Measurements from ENCODE around the gene ARMC2.
"Not testable (repeated sequence)": the region's sequence is repeated elsewhere in the genome, so short reads cannot be mapped to it uniquely, and the experiment has no call there.

Gene ARMC2

DNA sequence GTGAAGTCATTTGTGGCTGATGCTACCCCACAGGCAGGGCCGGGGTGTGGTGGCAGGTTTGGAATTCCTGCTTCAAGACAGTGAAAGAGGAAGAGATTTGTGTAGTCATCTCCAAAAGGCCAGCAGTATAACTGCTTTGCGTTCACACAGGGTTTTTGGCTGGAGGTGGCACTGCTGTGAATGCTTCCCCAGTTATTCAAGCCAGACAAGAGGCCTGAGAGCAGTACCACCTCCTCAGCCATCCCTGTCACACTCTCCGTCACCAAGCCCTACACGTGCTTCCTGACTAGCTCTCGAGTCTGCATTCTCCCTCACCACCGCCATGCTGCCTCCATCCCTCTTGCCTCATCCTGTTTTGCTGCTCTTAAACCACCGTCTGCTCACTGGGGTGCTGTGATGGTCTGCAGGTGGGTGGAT is 23.9 kb downstream of the ARMC2 start:
- DNase-seq (ENCODE audit: low read depth), result peak; percentile 9

- no peak for DNase-seq (ENCODE audit: low read depth)
Measured at GRCh38 chr6:108872575-108872974, 24.4 kb downstream of the ARMC2 start.

GRCh38 chr6:108873251-108873650 is 25.0 kb downstream of the ARMC2 start:
- no peak for DNase-seq (ENCODE audit: low read depth)

GRCh38 chr6:108873971-108874370 is 25.7 kb downstream of the ARMC2 start:
- DNase-seq (ENCODE audit: low read depth), result no peak

DNA sequence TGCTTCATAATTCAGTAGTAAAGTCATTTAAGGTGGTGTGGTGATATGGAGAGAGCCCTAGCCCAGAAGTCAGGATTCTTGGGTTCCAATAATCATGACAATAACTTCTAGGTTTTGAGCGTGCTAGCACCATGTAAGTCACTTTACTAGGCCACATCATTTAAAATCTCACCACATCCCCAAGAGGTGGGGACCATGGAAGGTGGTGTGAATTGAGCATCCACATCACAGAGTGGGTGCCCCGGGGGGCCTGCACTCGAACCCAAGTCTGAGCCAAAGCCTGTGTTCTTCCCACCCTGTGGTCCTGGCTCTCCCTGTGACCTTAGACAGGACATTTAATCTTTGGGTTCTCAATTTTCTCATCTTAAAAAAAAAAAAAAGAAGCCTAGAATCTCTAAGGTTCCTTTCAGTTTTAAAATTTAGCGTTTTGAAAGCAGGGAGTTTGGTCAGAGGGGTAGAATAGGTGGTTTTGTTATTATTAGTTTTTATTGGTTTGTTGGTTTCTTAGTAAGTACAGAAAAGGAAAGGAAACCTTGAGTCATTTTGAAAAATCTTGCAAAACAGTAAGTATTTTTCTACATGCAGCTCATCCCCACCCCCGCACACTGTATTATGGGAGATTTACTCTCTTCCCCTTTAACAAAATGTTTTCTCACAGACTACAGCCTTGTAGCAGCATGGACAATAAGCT is 26.4 kb downstream of the ARMC2 start:
- no peak for DNase-seq (ENCODE audit: low read depth)

- DNase-seq (ENCODE audit: low read depth), result no peak
Measured at GRCh38 chr6:108875161-108875555, 26.9 kb downstream of the ARMC2 start.

DNA sequence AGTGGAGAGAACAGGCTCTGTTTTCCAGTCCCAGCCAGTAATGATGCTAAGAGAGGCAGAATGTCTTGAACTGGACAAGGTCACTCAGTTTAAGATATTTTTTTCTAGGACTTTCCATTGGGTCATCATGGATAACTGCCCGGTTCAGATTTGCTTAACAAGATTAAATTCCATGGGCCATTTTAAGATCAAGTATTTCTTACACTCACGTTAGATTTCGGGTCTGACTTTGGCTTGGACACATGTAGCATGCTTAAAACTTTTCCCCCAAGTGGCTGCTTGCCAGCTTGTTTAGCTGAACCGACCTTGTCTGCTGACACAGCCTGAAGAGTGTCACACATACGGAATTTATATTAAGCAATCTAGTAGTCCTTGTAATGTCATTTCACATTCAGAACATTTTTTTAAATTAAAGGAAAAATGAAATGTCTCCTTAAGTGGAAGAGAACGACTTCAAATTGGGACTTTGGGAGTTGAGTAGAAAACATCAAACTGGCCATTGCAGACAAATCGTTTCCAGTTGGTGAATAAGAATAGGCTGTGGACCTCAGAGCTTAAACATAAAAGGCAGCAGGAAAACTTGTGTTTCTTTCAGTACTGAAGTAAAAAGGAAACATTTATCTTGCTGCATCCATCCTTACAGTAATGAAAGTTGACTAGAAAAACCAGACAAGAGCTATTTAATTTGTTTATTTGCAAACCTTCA is 29.0 kb downstream of the ARMC2 start:
- DNase-seq (ENCODE audit: low read depth), result no peak

DNA sequence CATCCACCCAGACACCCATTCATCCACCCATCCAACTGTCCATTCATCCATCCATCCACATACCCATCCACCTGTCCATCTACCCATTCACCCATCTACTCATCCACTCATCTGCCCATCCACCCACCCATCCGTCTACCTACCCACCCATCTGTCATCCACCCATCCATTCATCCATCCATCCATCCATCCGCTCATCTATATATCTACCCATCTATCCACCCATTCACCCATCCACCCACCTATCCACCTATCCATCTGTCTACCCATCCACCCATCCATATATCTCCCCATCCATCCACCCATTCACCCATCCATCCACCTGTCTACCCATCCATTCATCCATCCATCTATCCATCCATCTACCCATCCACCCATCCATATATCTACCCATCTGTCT is 30.7 kb downstream of the ARMC2 start:
- DNase-seq (ENCODE audit: low read depth), result no peak

DNA sequence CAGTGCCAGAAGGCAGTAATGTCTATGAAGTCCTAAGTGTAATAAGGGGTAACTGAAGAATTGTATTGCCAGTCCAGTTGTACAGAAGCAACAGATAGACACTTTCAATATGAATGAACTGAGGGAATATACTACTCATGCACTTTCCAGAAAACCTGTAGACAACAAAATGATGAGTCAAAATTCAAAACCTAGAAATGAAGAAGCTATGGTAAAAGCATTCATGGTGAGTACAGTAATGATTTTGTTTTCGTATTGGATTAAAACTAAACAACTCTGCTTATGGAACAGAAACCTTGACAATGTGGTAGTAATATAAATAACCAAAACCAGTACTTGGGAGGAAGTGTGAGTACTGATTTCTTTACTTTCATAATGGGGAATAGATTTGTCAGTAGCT is 35.0 kb downstream of the ARMC2 start:
- DNase-seq (ENCODE audit: low read depth), result no peak

DNA sequence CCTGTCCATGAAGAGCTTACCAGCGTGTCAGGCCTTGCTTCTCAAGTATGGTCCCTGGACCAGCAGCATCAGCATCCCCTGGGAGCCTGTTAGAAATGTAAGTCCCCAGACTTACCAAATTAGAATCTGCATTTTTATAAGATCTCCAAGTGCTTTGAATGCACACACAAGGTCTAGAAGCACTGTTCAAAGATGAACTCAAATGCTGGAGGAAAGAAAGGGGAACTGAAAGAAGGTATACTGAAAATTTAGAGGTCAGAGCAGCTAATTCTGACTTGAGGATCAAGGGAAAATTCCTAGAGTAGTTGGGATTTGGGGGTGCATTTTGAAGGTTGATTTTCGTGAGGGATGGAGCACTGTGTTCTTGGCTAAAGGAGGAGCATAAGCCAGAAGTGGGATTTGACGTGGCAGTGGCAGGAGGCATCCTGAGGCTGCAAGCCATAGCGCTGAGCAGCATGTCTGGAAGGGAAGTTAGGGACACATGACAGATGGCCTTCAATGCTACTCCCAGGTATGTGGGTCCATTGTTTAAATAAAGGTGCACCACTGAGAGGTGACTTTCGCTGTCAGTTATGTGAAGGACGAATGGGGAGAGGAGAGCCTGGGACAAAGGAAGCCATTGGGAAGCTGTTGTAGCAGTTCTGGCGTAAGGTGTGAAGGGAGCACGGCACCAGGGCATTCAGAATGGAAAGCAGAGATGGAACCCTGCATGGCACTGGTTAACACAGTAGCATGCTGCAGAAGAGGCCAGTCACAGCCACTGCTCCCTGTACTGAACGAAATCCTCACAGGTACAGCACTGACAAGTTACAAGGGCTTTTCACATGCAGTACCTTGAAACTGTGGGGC is 36.2 kb downstream of the ARMC2 start:
- DNase-seq (ENCODE audit: low read depth), result no peak

GRCh38 chr6:108888052-108888451 is 39.8 kb downstream of the ARMC2 start:
- DNase-seq (ENCODE audit: low read depth), result no peak

GRCh38 chr6:108888745-108889144 is 40.5 kb downstream of the ARMC2 start:
- DNase-seq (ENCODE audit: low read depth), result no peak

DNA sequence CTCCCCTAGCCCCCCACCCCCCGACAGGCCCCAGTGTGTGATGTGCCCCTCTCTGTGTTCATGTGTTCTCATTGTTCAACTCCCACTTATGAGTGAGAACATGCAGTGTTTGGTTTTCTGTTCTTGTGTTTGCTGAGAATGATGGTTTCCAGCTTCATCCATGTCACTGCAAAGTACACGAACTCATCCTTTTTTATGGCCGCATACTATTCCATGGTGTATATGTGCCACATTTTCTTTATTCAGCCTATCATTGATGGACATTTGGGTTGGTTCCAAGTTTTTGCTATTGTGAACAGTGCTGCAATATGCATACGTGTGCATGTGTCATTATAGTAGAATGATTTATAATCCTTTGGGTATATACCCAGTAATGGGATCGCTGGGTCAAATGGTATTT is 42.7 kb downstream of the ARMC2 start:
- DNase-seq (ENCODE audit: low read depth), result not testable (repeated sequence)

- DNase-seq (ENCODE audit: low read depth), result no peak
Measured at GRCh38 chr6:108895571-108895970, 47.3 kb downstream of the ARMC2 start.

- no peak for DNase-seq (ENCODE audit: low read depth)
Measured at GRCh38 chr6:108896111-108896661, 48.0 kb downstream of the ARMC2 start.

DNA sequence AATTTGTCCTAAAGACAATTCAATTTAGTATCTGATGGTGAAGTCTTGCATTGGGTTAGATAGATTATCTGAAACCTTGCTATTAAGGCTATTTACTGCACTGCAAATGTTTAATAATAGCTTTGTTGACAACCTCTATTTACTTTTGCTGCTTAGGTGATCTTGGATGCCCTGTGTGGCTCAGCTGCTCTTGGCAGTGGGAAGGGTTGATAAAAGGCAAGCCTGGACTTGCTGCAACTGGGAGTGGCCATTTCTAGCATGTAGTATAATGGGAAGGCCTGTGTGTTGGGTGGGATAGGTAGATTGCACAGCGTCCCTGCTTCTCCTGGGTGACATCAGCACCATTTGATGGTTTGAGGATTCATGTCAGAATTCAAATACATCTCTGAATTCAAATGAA is 49.1 kb downstream of the ARMC2 start:
- DNase-seq (ENCODE audit: low read depth), result no peak

GRCh38 chr6:108902382-108902792 is 54.2 kb downstream of the ARMC2 start:
- DNase-seq (ENCODE audit: low read depth), result no peak

DNA sequence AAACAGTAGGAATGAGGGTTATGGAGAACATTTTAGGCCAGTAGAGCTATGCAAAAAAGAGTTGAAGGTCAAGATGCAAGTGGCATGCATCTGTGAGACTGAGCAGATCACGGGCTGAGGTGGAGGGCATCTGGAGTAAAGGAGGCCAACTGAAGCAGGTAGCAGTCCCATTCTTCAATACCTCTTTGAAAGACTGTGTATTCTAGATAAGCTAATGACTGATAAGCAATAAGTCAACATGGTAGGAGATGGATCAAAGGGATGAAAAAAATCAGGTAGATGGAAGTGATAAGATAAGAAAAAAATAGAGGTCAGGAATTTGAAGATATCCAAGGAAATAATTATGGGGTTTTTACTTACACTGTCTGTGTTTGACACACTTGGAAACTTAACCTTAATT is 55.6 kb downstream of the ARMC2 start:
- DNase-seq (ENCODE audit: low read depth), result no peak

GRCh38 chr6:108904741-108905140 is 56.5 kb downstream of the ARMC2 start:
- DNase-seq (ENCODE audit: low read depth), result no peak

GRCh38 chr6:108914235-108915022 is 66.2 kb downstream of the ARMC2 start:
- DNase-seq (ENCODE audit: low read depth), result no peak

GRCh38 chr6:108915258-108915657 is 67.0 kb downstream of the ARMC2 start:
- no peak for DNase-seq (ENCODE audit: low read depth)

Measured in activated T-helper 1 cell treated with Interleukin-2 at 50 U/mL for 16 hours (primary cell).